ENCODE measurements around the gene SMYD1. TPM values are rescaled to one million over a fixed set of nuclear protein-coding genes. Genes with fewer than 3 reads are reported as not detected.

SMYD1 gene
- polyA plus RNA-seq, 1 donor from 2014 or later: not detected

- Histone ChIP-seq H3K9me3 (ENCODE audit: low read length) (no peaks in the 10 kb centered on the region), H3K27ac (ENCODE audit: low read length) (no peak overlapping the region), H3K79me2 (replicated peaks; ENCODE audit: insufficient read depth, low read length) (no peaks in the 10 kb centered on the region), H3K4me3 (ENCODE audit: low read length) (no peak overlapping the region), H3K9me2 (ENCODE audit: insufficient read depth, low read length) (no peaks in the 10 kb centered on the region), H3K36me3 (ENCODE audit: insufficient read depth, low read length) (no peaks in the 10 kb centered on the region), H4K20me1 (ENCODE audit: insufficient read depth) (no peaks in the 10 kb centered on the region), H3K27me3 (ENCODE audit: insufficient read depth, low read depth, low read length) (no peaks in the 10 kb centered on the region), H3K4me2 (ENCODE audit: low read length) (no peak overlapping the region), H2AFZ (ENCODE audit: low read depth, low read length) (no peak overlapping the region), H3K9ac (ENCODE audit: low read length) (no peak overlapping the region), H3F3A (ENCODE audit: insufficient read depth, low read length, poor library complexity, severe bottlenecking) (no peaks in the 10 kb centered on the region)
- TF ChIP-seq REST (IDR thresholded peaks at IDR 0.05; ENCODE audit: borderline replicate concordance) (no peak), POLR2AphosphoS5 (IDR thresholded peaks at IDR 0.05) (no peak), EZH2 (IDR thresholded peaks at IDR 0.05; ENCODE audit: borderline replicate concordance, insufficient read depth, low read length, poor library complexity, severe bottlenecking) (no peak), RAD21 (conservative IDR thresholded peaks at IDR 0.05) (no peak), TAF1 (IDR thresholded peaks at IDR 0.05; ENCODE audit: low read depth) (no peak), SMC3 (conservative IDR thresholded peaks at IDR 0.05; ENCODE audit: poor library complexity) (no peak), CTCF (IDR thresholded peaks at IDR 0.05; ENCODE audit: poor library complexity, severe bottlenecking) (no peak), MXI1 (conservative IDR thresholded peaks at IDR 0.05; ENCODE audit: poor library complexity, severe bottlenecking) (no peak), EP300 (conservative IDR thresholded peaks at IDR 0.05; ENCODE audit: poor library complexity, severe bottlenecking) (no peak)
These were observed 59.9 kb downstream of the SMYD1 start for GRCh38 chr2:88127638-88127887.

GRCh38 chr2:88127888-88128653 lies 60.4 kb downstream of the SMYD1 start, which contains the start of gene FABP1:
TSS of gene FABP1 (minus strand) at chr2:88128062. CDS start at chr2:88128017, 45 bp downstream.
- Histone ChIP-seq H3K27me3 (ENCODE audit: insufficient read depth, low read depth, low read length) (no peaks in the 10 kb centered on the region), H3K9ac (ENCODE audit: low read length) (no peak within 1 kb of the TSS), H4K20me1 (ENCODE audit: insufficient read depth) (no peaks in the 10 kb centered on the region), H3K9me3 (ENCODE audit: low read length) (no peaks in the 10 kb centered on the region), H3K9me2 (ENCODE audit: insufficient read depth, low read length) (no peaks in the 10 kb centered on the region), H3K36me3 (ENCODE audit: insufficient read depth, low read length) (no peaks in the 10 kb centered on the region), H3K4me3 (ENCODE audit: low read length) (no peak within 1 kb of the TSS), H3K27ac (ENCODE audit: low read length) (no peak within 1 kb of the TSS), H3F3A (ENCODE audit: insufficient read depth, low read length, poor library complexity, severe bottlenecking) (no peaks in the 10 kb centered on the region), H3K79me2 (replicated peaks; ENCODE audit: insufficient read depth, low read length) (no peaks in the 10 kb centered on the region), H3K4me2 (ENCODE audit: low read length) (no peak within 1 kb of the TSS), H2AFZ (ENCODE audit: low read depth, low read length) (no peak within 1 kb of the TSS)
- TF ChIP-seq SMC3 (conservative IDR thresholded peaks at IDR 0.05; ENCODE audit: poor library complexity) (no peak), EP300 (conservative IDR thresholded peaks at IDR 0.05; ENCODE audit: poor library complexity, severe bottlenecking) (no peak), EZH2 (IDR thresholded peaks at IDR 0.05; ENCODE audit: borderline replicate concordance, insufficient read depth, low read length, poor library complexity, severe bottlenecking) (no peak)

Data from neural cell (in vitro differentiated cells).